IMR-90 (cell line): ENCODE data around the gene GRID1. TPM values are rescaled to one million over a fixed set of nuclear protein-coding genes. Genes with fewer than 3 reads are reported as not detected.

Experiments used
- ATAC-seq: fragments of 200-7000 bp; cut with Tn5 transposase; 2 replicates; pipeline ENCODE4 v1.9.1; 2020; ENCODE audit warnings: low read depth, mild to moderate bottlenecking, moderate library complexity
- BruUV-seq: library from RNA; stranded (reverse); fragments of 400-500 nt; replicated peaks from 2 replicates; lab custom pipeline; 2021; lab: Mats Ljungman, UMichigan
- CTCF ChIA-PET: fragments of 300-600 bp; formaldehyde crosslinking; extraction: SDS; loops from one replicate; lab custom pipeline; 2021; ENCODE audit warnings: antibody characterized with exemption; lab: Yijun Ruan, JAX
- POLR2A ChIA-PET: fragments of 300-600 bp; sonication (Branson Sonifier 250); formaldehyde crosslinking; loops from one replicate; lab custom pipeline; 2022; ENCODE audit warnings: antibody characterized with exemption; ENCODE audit not compliant: unreplicated experiment; lab: Charles Lee
- DNase-seq: peaks from one replicate; pipeline ENCODE4 v3.0.0; 2013
- H2AFZ ChIP-seq: replicated peaks from 2 replicates; pipeline ENCODE3; 2013; ENCODE audit warnings: low read length, mild to moderate bottlenecking; ENCODE audit not compliant: poor library complexity
- H2AK5ac ChIP-seq: 2 replicates; pipeline ENCODE4 v1.6.1; 2013; ENCODE audit warnings: low read depth, low read length, inconsistent platforms
- H2AK9ac ChIP-seq: replicated peaks from 2 replicates; pipeline ENCODE3; 2013; ENCODE audit warnings: mild to moderate bottlenecking, low read depth, low read length, moderate library complexity; ENCODE audit not compliant: poor library complexity
- H2BK120ac ChIP-seq: 2 replicates; pipeline ENCODE4 v1.6.1; 2013; ENCODE audit warnings: low read depth, low read length, inconsistent platforms
- H2BK15ac ChIP-seq: 3 replicates; pipeline ENCODE4 v1.6.1; 2013; ENCODE audit warnings: low read depth, low read length, inconsistent platforms
- H2BK20ac ChIP-seq: 2 replicates; pipeline ENCODE4 v1.6.1; 2013; ENCODE audit warnings: low read depth, mild to moderate bottlenecking, inconsistent platforms, low read length, moderate library complexity
- H2BK5ac ChIP-seq: 2 replicates; pipeline ENCODE4 v1.6.1; 2013; ENCODE audit warnings: mild to moderate bottlenecking, low read depth, low read length, inconsistent platforms; ENCODE audit not compliant: poor library complexity, severe bottlenecking
- H3K14ac ChIP-seq: replicated peaks from 2 replicates; pipeline ENCODE4 v1.6.1; 2013; ENCODE audit warnings: low read depth, low read length, inconsistent platforms
- H3K18ac ChIP-seq: 2 replicates; pipeline ENCODE4 v1.6.1; 2013; ENCODE audit warnings: low read depth, low read length, control low read depth
- H3K23ac ChIP-seq: 2 replicates; pipeline ENCODE4 v1.6.1; 2013; ENCODE audit warnings: low read depth, low read length, inconsistent platforms
- H3K27ac ChIP-seq: 2 replicates; pipeline ENCODE4 v1.5.1; 2013; ENCODE audit warnings: mild to moderate bottlenecking, control low read depth, low read length; ENCODE audit not compliant: insufficient read depth
- H3K27me3 ChIP-seq: 2 replicates; pipeline ENCODE4 v1.6.1; 2013; ENCODE audit warnings: low read length; ENCODE audit not compliant: control insufficient read depth, insufficient read depth
- H3K36me3 ChIP-seq: 2 replicates; pipeline ENCODE4 v1.6.1; 2013; ENCODE audit warnings: low read length, mixed read lengths; ENCODE audit not compliant: control insufficient read depth, insufficient read depth
- H3K4ac ChIP-seq: 2 replicates; pipeline ENCODE4 v1.6.1; 2013; ENCODE audit warnings: low read depth, low read length, inconsistent platforms
- H3K4me1 ChIP-seq: 2 replicates; pipeline ENCODE4 v1.6.1; 2013; ENCODE audit warnings: low read length, mixed read lengths; ENCODE audit not compliant: control insufficient read depth, insufficient read depth
- H3K4me2 ChIP-seq: 2 replicates; pipeline ENCODE4 v1.6.1; 2013; ENCODE audit warnings: low read depth, mild to moderate bottlenecking, control low read depth, low read length, moderate library complexity
- H3K4me3 ChIP-seq: 2 replicates; pipeline ENCODE4 v1.5.1; 2013; ENCODE audit warnings: low read depth, mild to moderate bottlenecking, control low read depth, low read length, moderate library complexity; ENCODE audit not compliant: insufficient read depth
- H3K56ac ChIP-seq: 2 replicates; pipeline ENCODE4 v1.6.1; 2013; ENCODE audit warnings: low read length, inconsistent platforms; ENCODE audit not compliant: insufficient read depth; ENCODE audit errors: extremely low read depth
- H3K79me1 ChIP-seq, 2 experiments: 2 replicates each; pipeline ENCODE4 v1.6.1; 2013; ENCODE audit warnings: low read length in 2 of 2, inconsistent platforms in 1 of 2, low read depth in 1 of 2
- H3K9ac ChIP-seq: 2 replicates; pipeline ENCODE4 v1.6.1; 2013; ENCODE audit warnings: low read depth, low read length, control low read depth
- H3K9me1 ChIP-seq: 2 replicates; pipeline ENCODE4 v1.6.1; 2013; ENCODE audit warnings: low read length, inconsistent platforms; ENCODE audit not compliant: insufficient read depth
- H3K9me3 ChIP-seq: 2 replicates; pipeline ENCODE4 v1.6.1; 2013; ENCODE audit warnings: low read length; ENCODE audit not compliant: control insufficient read depth, insufficient read depth
- H4K20me1 ChIP-seq: 2 replicates; pipeline ENCODE4 v1.6.1; 2013; ENCODE audit warnings: low read length, inconsistent platforms; ENCODE audit not compliant: insufficient read depth
- H4K5ac ChIP-seq: 2 replicates; pipeline ENCODE4 v1.6.1; 2013; ENCODE audit warnings: mild to moderate bottlenecking, low read depth, low read length, control low read depth
- H4K8ac ChIP-seq, 2 experiments: 2 replicates each; pipeline ENCODE4 v1.6.1; 2013; ENCODE audit warnings: low read depth in 2 of 2, low read length in 2 of 2, control low read depth in 1 of 2, inconsistent platforms in 1 of 2
- H4K91ac ChIP-seq: 2 replicates; pipeline ENCODE4 v1.6.1; 2013; ENCODE audit warnings: low read depth, low read length, inconsistent platforms; ENCODE audit not compliant: insufficient read depth
- BHLHE40 ChIP-seq: fragments of 150-350 bp; IDR thresholded peaks from 2 replicates; pipeline ENCODE4 v1.6.1; 2016; ENCODE audit warnings: mild to moderate bottlenecking, low read depth, low read length
- CHD1 ChIP-seq: IDR thresholded peaks from 2 replicates; pipeline ENCODE4 v1.6.1; 2012; ENCODE audit warnings: low read depth, low read length, improper control_type of control experiment
- MAFK ChIP-seq: IDR thresholded peaks from 2 replicates; pipeline ENCODE4 v1.6.1; 2012; ENCODE audit warnings: low read depth, low read length, improper control_type of control experiment
- MAZ ChIP-seq: IDR thresholded peaks from 2 replicates; pipeline ENCODE4 v1.6.1; 2012; ENCODE audit warnings: low read depth, mild to moderate bottlenecking, low read length, improper control_type of control experiment, moderate library complexity, borderline replicate concordance
- MXI1 ChIP-seq: IDR thresholded peaks from 2 replicates; pipeline ENCODE4 v1.6.1; 2012; ENCODE audit warnings: low read depth, mild to moderate bottlenecking, low read length, moderate library complexity, borderline replicate concordance
- POLR2A ChIP-seq: IDR thresholded peaks from 2 replicates; pipeline ENCODE4 v1.6.1; 2012; ENCODE audit warnings: mild to moderate bottlenecking, low read depth, low read length
- RAD21 ChIP-seq: IDR thresholded peaks from 2 replicates; pipeline ENCODE4 v1.6.1; 2012; ENCODE audit warnings: low read length, improper control_type of control experiment
- RCOR1 ChIP-seq: IDR thresholded peaks from 2 replicates; pipeline ENCODE4 v1.6.1; 2012; ENCODE audit warnings: mild to moderate bottlenecking, low read length, improper control_type of control experiment; ENCODE audit not compliant: insufficient replicate concordance
- RFX5 ChIP-seq: IDR thresholded peaks from 2 replicates; pipeline ENCODE4 v1.8.0; 2012; ENCODE audit warnings: low read depth, mild to moderate bottlenecking, low read length, moderate library complexity
- SMC3 ChIP-seq: fragments of 150-350 bp; IDR thresholded peaks from 2 replicates; pipeline ENCODE4 v1.6.1; 2016; ENCODE audit warnings: low read depth, mild to moderate bottlenecking, antibody characterized with exemption, low read length, moderate library complexity
- WGBS, 2 experiments: methylation state at CpG; one replicate each; pipeline versions ENCODE4 v1.1.5 to v1.1.7; 2013; ENCODE audit warnings: missing lambda C conversion rate in 2 of 2; ENCODE audit not compliant: insufficient read length in 1 of 2; ENCODE audit errors: extremely low coverage in 2 of 2; 5-methylcytosine and 5-hydroxymethylcytosine counted together
- dilution Hi-C: fragments of 300-500 bp; cut with HindIII; formaldehyde crosslinking; loops from one replicate; pipeline ENCODE4 v1.14.3; 2018; ENCODE audit warnings: low sequenced_read_pairs; ENCODE audit not compliant: unreplicated experiment
- in situ Hi-C: fragments of 300-500 bp; cut with MboI; formaldehyde crosslinking; loops from 3 replicates; pipeline ENCODE4 v1.14.3; 2019; ENCODE audit warnings: low sequenced_read_pairs, inconsistent platforms, mixed read lengths
- intact Hi-C: fragments of 100-400 bp; cut with micrococcal nuclease; formaldehyde crosslinking; loops from 2 replicates; pipeline ENCODE4 v1.10.0; 2022
- polyA plus RNA-seq, 3 experiments: library from polyadenylated mRNA; depleted of rRNA; stranded (reverse); fragments of >200 nt; gene quantifications; 2 replicates each; pipeline ENCODE4 v1.2.3, GENCODE V29; 2012; ENCODE audit warnings: low replicate concordance in 1 of 3
- total RNA-seq: library from RNA; depleted of rRNA; stranded (reverse); fragments of >200 nt; gene quantifications from 2 replicates; pipeline ENCODE4 v1.2.3, GENCODE V29; 2012
- TF ChIP-seq, protein P1 (sequence below): conservative IDR thresholded peaks from 2 replicates; pipeline ENCODE4 v1.5.1; 2012; ENCODE audit warnings: mild to moderate bottlenecking, low read depth, low read length, improper control_type of control experiment
- TF ChIP-seq, protein P2 (sequence below): fragments of 150-350 bp; IDR thresholded peaks from 2 replicates; pipeline ENCODE4 v1.6.1; 2016; ENCODE audit warnings: low read depth, mild to moderate bottlenecking, low read length, moderate library complexity, borderline replicate concordance

The GRID1 gene
- total and polyA plus RNA-seq, 2 of the 4 experiments (the other 2 are of a cell fraction), result not detected

DNA sequence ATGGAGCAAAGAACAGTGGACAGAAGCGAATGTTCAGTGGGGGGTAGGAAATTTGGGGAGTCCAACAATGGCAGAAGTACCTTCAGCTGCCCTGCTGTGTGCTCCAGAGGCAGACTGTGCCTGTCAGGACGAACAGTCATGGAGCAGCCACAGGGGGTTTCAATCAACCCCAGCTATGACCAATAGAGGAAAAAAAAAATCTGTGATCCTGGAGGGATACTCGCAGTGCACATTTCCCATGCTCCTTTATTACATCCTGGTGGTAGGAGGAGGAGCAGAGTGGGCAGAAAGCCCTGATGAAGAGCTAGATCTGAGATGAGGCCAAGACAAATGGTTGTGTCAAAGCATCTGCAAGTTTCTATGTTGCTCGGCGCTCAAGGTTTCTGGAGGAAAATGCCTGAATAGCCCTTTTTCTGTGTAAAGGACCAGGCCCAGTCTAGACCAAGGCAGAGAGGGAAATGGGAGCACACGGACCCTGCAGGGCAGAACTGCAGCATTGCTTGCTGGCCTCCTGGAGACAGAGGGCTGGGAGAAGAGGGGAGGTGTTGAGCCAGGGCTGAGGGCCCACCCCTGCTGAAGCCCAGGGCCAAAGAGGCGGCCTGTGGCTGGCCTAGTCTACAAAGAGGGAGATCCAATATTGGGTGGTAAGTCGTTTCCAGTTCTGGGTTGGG is 201.5 kb downstream of the GRID1 start:
- H2BK15ac ChIP-seq, result no peak overlapping the region
- H3K23ac ChIP-seq, result no peak overlapping the region
- no peaks in the 10 kb centered on the region for H3K9me1 ChIP-seq
- H3K9ac ChIP-seq, result no peak overlapping the region
- no peak overlapping the region for H3K56ac ChIP-seq
- DNase-seq, result no peak
- H2AFZ ChIP-seq, result no peak overlapping the region
- no peak overlapping the region for H2AK9ac ChIP-seq
- H3K9me3 ChIP-seq, result no peaks in the 10 kb centered on the region
- no peaks in the 10 kb centered on the region for H3K4me1 ChIP-seq
- H3K4me2 ChIP-seq, result no peak overlapping the region
- no peaks in the 10 kb centered on the region for H3K36me3 ChIP-seq
- no TSS peak for BruUV-seq
- intact Hi-C loops (no loop called here), in situ Hi-C loops (no loop called here), dilution Hi-C loops (no loop called here)
- H3K79me1 ChIP-seq, result no peaks in the 10 kb centered on the region
- no peak for ATAC-seq
- no peak overlapping the region for H4K8ac ChIP-seq
- no peak overlapping the region for H4K91ac ChIP-seq
- 56% methylated on average over 3 of the region's 8 CpGs; no CpG with 5 or more reads in 1 of the 2 experiments for WGBS, 2 experiments
- no peak overlapping the region for H4K5ac ChIP-seq
- H3K4me3 ChIP-seq, result no peak overlapping the region
- no peak for TF ChIP-seq MAFK
- no peak for TF ChIP-seq POLR2A
- no peak for TF ChIP-seq SMC3
- TF ChIP-seq RFX5, result no peak
- TF ChIP-seq, protein P1, sequence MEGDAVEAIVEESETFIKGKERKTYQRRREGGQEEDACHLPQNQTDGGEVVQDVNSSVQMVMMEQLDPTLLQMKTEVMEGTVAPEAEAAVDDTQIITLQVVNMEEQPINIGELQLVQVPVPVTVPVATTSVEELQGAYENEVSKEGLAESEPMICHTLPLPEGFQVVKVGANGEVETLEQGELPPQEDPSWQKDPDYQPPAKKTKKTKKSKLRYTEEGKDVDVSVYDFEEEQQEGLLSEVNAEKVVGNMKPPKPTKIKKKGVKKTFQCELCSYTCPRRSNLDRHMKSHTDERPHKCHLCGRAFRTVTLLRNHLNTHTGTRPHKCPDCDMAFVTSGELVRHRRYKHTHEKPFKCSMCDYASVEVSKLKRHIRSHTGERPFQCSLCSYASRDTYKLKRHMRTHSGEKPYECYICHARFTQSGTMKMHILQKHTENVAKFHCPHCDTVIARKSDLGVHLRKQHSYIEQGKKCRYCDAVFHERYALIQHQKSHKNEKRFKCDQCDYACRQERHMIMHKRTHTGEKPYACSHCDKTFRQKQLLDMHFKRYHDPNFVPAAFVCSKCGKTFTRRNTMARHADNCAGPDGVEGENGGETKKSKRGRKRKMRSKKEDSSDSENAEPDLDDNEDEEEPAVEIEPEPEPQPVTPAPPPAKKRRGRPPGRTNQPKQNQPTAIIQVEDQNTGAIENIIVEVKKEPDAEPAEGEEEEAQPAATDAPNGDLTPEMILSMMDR, result no peak
- TF ChIP-seq RAD21, result no peak
- TF ChIP-seq MXI1, result no peak
- no peak for TF ChIP-seq BHLHE40
- TF ChIP-seq CHD1, result no peak
- TF ChIP-seq RCOR1, result no peak
- TF ChIP-seq, protein P2, sequence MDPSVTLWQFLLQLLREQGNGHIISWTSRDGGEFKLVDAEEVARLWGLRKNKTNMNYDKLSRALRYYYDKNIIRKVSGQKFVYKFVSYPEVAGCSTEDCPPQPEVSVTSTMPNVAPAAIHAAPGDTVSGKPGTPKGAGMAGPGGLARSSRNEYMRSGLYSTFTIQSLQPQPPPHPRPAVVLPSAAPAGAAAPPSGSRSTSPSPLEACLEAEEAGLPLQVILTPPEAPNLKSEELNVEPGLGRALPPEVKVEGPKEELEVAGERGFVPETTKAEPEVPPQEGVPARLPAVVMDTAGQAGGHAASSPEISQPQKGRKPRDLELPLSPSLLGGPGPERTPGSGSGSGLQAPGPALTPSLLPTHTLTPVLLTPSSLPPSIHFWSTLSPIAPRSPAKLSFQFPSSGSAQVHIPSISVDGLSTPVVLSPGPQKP, result no peak
- TF ChIP-seq MAZ, result no peak
- POLR2A ChIA-PET, result no interaction called here
- H3K4ac ChIP-seq, result no peak overlapping the region
- CTCF ChIA-PET, result interaction anchor here (0.7 kb wide), 1 partner anchor 29 kb away, joined by 3 read pairs; no protein-coding TSS in a partner anchor
- no peaks in the 10 kb centered on the region for H3K27me3 ChIP-seq
- H2BK120ac ChIP-seq, result no peak overlapping the region
- no peak overlapping the region for H2BK20ac ChIP-seq
- H3K27ac ChIP-seq, result no peak overlapping the region
- H2BK5ac ChIP-seq, result no peak overlapping the region
- no peaks in the 10 kb centered on the region for H4K20me1 ChIP-seq
- no peak overlapping the region for H3K14ac ChIP-seq
- no peak overlapping the region for H3K18ac ChIP-seq
- H2AK5ac ChIP-seq, result no peak overlapping the region
